PC-3 (cell line): ENCODE data around the gene SLC35B1.

Experiments used
- EZH2 ChIP-seq: fragments of 300-600 bp; sonication (generic); IDR thresholded peaks from one replicate; pipeline ENCODE4 v1.6.1; 2017; ENCODE audit warnings: antibody characterized with exemption, mild to moderate bottlenecking, low read length; ENCODE audit not compliant: unreplicated experiment
- TF ChIP-seq, protein P1 (sequence below): fragments of 300-600 bp; sonication (generic); conservative IDR thresholded peaks from 2 replicates; pipeline ENCODE4 v1.5.1; 2017; ENCODE audit warnings: antibody characterized with exemption, low read depth, mild to moderate bottlenecking, low read length

DNA sequence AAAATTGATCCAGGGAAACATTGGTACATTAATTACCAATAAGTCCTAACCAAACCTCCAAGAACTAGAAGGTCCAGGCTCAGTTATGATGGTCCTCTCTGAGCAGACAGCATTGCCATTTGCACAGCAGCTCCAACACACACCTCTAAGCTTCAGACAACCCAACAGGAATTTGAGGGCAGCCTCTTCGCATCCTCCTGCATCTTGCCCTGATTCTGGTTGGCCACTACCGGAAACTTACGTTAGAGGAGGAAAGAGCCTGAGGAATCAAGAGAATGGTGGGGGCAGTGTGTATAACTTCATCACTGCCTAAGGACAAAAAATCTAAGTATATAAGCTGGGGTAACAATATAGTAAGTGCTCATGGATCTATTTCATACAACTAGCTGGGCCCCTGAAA, 40.5 kb upstream of the SLC35B1 start:
- TF ChIP-seq, protein P1, sequence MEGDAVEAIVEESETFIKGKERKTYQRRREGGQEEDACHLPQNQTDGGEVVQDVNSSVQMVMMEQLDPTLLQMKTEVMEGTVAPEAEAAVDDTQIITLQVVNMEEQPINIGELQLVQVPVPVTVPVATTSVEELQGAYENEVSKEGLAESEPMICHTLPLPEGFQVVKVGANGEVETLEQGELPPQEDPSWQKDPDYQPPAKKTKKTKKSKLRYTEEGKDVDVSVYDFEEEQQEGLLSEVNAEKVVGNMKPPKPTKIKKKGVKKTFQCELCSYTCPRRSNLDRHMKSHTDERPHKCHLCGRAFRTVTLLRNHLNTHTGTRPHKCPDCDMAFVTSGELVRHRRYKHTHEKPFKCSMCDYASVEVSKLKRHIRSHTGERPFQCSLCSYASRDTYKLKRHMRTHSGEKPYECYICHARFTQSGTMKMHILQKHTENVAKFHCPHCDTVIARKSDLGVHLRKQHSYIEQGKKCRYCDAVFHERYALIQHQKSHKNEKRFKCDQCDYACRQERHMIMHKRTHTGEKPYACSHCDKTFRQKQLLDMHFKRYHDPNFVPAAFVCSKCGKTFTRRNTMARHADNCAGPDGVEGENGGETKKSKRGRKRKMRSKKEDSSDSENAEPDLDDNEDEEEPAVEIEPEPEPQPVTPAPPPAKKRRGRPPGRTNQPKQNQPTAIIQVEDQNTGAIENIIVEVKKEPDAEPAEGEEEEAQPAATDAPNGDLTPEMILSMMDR, result no peak
- TF ChIP-seq EZH2, result no peak
